Keratinocyte (primary cell): ENCODE data around the gene NSG1.

Experiments used
- EZH2 ChIP-seq: IDR thresholded peaks from one replicate; pipeline ENCODE4 v1.6.1; 2012; ENCODE audit warnings: inconsistent platforms, mild to moderate bottlenecking, low read length, moderate library complexity
- TF ChIP-seq, protein P1 (sequence below), 3 experiments: IDR thresholded peaks in 1 of 3; conservative IDR thresholded peaks in 1 of 3; optimal IDR thresholded peaks in 1 of 3; 2 replicates in 2 of 3; 3 replicates in 1 of 3; pipeline versions ENCODE3 to v1.5.1; 2011; ENCODE audit warnings: low read length in 3 of 3, mild to moderate bottlenecking in 3 of 3, moderate library complexity in 2 of 3, control low read depth in 1 of 3, inconsistent platforms in 1 of 3; ENCODE audit not compliant: insufficient read depth in 2 of 3; ENCODE audit errors: extremely low read depth in 1 of 3

DNA sequence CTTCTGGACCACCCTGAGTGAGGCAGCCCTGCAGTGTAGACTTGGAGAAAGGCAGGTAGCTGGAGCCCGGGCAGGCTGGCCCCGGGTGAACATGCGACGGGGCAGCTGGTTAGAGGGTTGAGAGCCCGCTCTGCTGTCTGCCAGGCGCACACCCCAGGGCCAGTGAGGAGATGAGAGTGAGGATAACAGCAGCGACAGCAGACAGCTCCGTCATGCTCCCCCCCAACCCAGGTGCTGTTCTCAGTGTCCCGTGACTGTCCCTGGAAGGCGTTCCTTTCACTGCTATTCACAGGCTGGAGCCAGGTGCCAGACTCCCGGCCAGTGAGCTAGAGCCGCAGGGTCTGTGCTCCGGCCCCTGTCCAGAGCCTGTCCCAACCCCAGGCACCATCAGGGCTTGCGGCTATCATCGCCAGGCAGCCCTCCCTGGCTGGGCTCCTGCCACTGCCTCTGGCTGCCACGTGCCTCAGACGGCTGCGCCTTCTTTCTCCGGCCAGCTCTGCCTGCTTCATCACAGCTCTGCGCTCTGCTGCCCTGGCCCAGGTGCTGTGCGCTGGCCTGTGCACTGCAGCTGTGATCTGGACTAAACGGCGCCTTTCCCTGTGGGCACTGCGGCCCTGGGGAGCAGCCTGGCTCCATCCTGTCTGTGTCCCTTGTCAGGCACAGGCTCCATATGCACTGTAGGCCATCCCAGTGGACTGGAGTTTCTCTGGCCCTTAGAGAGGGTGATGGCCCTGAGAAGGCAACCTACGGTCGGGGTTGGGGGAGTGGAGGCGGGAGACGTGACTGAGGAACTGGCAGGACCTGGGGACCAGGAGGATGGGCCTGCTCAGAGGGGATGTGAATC lies 19.8 kb downstream of the NSG1 start:
- TF ChIP-seq, protein P1, sequence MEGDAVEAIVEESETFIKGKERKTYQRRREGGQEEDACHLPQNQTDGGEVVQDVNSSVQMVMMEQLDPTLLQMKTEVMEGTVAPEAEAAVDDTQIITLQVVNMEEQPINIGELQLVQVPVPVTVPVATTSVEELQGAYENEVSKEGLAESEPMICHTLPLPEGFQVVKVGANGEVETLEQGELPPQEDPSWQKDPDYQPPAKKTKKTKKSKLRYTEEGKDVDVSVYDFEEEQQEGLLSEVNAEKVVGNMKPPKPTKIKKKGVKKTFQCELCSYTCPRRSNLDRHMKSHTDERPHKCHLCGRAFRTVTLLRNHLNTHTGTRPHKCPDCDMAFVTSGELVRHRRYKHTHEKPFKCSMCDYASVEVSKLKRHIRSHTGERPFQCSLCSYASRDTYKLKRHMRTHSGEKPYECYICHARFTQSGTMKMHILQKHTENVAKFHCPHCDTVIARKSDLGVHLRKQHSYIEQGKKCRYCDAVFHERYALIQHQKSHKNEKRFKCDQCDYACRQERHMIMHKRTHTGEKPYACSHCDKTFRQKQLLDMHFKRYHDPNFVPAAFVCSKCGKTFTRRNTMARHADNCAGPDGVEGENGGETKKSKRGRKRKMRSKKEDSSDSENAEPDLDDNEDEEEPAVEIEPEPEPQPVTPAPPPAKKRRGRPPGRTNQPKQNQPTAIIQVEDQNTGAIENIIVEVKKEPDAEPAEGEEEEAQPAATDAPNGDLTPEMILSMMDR (optimal IDR thresholded peaks at IDR 0.05 in 1 of 3, IDR thresholded peaks at IDR 0.05 in 1 of 3, conservative IDR thresholded peaks at IDR 0.05 in 1 of 3; ENCODE audit: extremely low read depth in 1 of 3, insufficient read depth in 2 of 3, low read length in 3 of 3), result no peak
- TF ChIP-seq EZH2, result no peak
